Measurements from ENCODE around the gene ITGB5. TPM values are rescaled to one million over a fixed set of nuclear protein-coding genes. Genes with fewer than 3 reads are reported as not detected.

The ITGB5 gene
- total and polyA plus RNA-seq, 2 experiments from 2014 or later: 33.9 to 383 TPM

- no peak overlapping the region for H3K4me3 ChIP-seq
- no peaks in the 10 kb centered on the region; the same call in 1 of the 2 replicates for H3K27me3 ChIP-seq (replicated peaks; ENCODE audit: insufficient read depth)
- 0 out of 2 replicates have a peak, but pooled peaks cover 6% of the 10 kb centered on the region for H3K4me1 ChIP-seq (ENCODE audit: insufficient read depth)
- H3K36me3 ChIP-seq (ENCODE audit: low read depth): no peaks in the 10 kb centered on the region
- TF ChIP-seq EZH2phosphoT487 (IDR thresholded peaks at IDR 0.05; ENCODE audit: insufficient read depth, low read depth) (no peak), EZH2 (IDR thresholded peaks at IDR 0.05; ENCODE audit: insufficient read depth, poor library complexity, severe bottlenecking) (no peak)
- H3K9me3 ChIP-seq (ENCODE audit: low read depth): no peaks in the 10 kb centered on the region
- no peak overlapping the region for H3K27ac ChIP-seq
- no peak overlapping the region for H2AFZ ChIP-seq
- no peaks in the 10 kb centered on the region for H4K20me1 ChIP-seq (ENCODE audit: insufficient read depth)
- 50 to 62% methylated on average over 1 of the region's 1 CpG for WGBS, 2 experiments (ENCODE audit: low coverage in 1 of 2, low lambda C conversion rate in 2 of 2, missing lambda C conversion rate in 2 of 2)
- no peak overlapping the region for H3K4me2 ChIP-seq (ENCODE audit: unreplicated experiment)
- H3K79me2 ChIP-seq (ENCODE audit: insufficient read depth): no peaks in the 10 kb centered on the region
- in situ Hi-C loops (cut with MboI): loop anchor here (5.0 to 25.0 kb wide), 3 partner anchors 142 to 567 kb away; no protein-coding TSS in a partner anchor
- H3F3A ChIP-seq (ENCODE audit: insufficient read depth): no peaks in the 10 kb centered on the region
- no peaks in the 10 kb centered on the region for H3K9me2 ChIP-seq (ENCODE audit: insufficient read depth)
- peak; percentile 37 for DNase-seq
- no peak overlapping the region for H3K9ac ChIP-seq
These were observed 17.0 kb upstream of the ITGB5 start for GRCh38 chr3:124903896-124904834.

GRCh38 chr3:124896824-124897526 lies 9.8 kb upstream of the ITGB5 start:
- Histone ChIP-seq H3K4me3 (no peak overlapping the region), H3K9me2 (ENCODE audit: insufficient read depth) (no peaks in the 10 kb centered on the region), H3K4me2 (ENCODE audit: unreplicated experiment) (no peak overlapping the region), H3K36me3 (ENCODE audit: low read depth) (no peaks in the 10 kb centered on the region), H2AFZ (no peak overlapping the region), H3K4me1 (ENCODE audit: insufficient read depth) (0 out of 2 replicates have a peak, but pooled peaks cover 6% of the 10 kb centered on the region), H3F3A (ENCODE audit: insufficient read depth) (no peaks in the 10 kb centered on the region), H3K27me3 (replicated peaks; ENCODE audit: insufficient read depth) (no peaks in the 10 kb centered on the region), H3K79me2 (ENCODE audit: insufficient read depth) (no peaks in the 10 kb centered on the region), H3K9me3 (ENCODE audit: low read depth) (no peaks in the 10 kb centered on the region), H3K9ac (no peak overlapping the region), H3K27ac (no peak overlapping the region), H4K20me1 (ENCODE audit: insufficient read depth) (no peaks in the 10 kb centered on the region)
- DNase-seq: no peak
- WGBS, 2 experiments (ENCODE audit: low coverage in 1 of 2, low lambda C conversion rate in 2 of 2, missing lambda C conversion rate in 2 of 2): 97 to 100% methylated on average over 1 of the region's 1 CpG
- TF ChIP-seq EZH2 (IDR thresholded peaks at IDR 0.05; ENCODE audit: insufficient read depth, poor library complexity, severe bottlenecking) (no peak), EZH2phosphoT487 (IDR thresholded peaks at IDR 0.05; ENCODE audit: insufficient read depth, low read depth) (no peak)
- in situ Hi-C loops (cut with MboI): no loop called here

- Histone ChIP-seq H3K79me2 (ENCODE audit: insufficient read depth) (no peaks in the 10 kb centered on the region), H4K20me1 (ENCODE audit: insufficient read depth) (no peaks in the 10 kb centered on the region), H3K9ac (no peak overlapping the region), H3F3A (ENCODE audit: insufficient read depth) (no peaks in the 10 kb centered on the region), H3K27me3 (replicated peaks; ENCODE audit: insufficient read depth) (no peaks in the 10 kb centered on the region), H3K9me2 (ENCODE audit: insufficient read depth) (no peaks in the 10 kb centered on the region), H3K4me3 (no peak overlapping the region), H3K36me3 (ENCODE audit: low read depth) (no peaks in the 10 kb centered on the region), H3K4me2 (ENCODE audit: unreplicated experiment) (no peak overlapping the region), H3K9me3 (ENCODE audit: low read depth) (no peaks in the 10 kb centered on the region), H3K27ac (no peak overlapping the region), H2AFZ (no peak overlapping the region), H3K4me1 (ENCODE audit: insufficient read depth) (0 out of 2 replicates have a peak, but pooled peaks cover 1% of the 10 kb centered on the region)
- WGBS, 2 experiments (ENCODE audit: low coverage in 1 of 2, low lambda C conversion rate in 2 of 2, missing lambda C conversion rate in 2 of 2): 66 to 71% methylated on average over 7 of the region's 7 CpGs
- no peak for DNase-seq
- no peak for TF ChIP-seq EZH2 (IDR thresholded peaks at IDR 0.05; ENCODE audit: insufficient read depth, poor library complexity, severe bottlenecking)
- TF ChIP-seq EZH2phosphoT487 (IDR thresholded peaks at IDR 0.05; ENCODE audit: insufficient read depth, low read depth): no peak
- in situ Hi-C loops (cut with MboI): no loop called here
These were observed 8.6 kb upstream of the ITGB5 start for GRCh38 chr3:124895756-124896155.

- no peak overlapping the region for H3K4me2 ChIP-seq (ENCODE audit: unreplicated experiment)
- no peaks in the 10 kb centered on the region for H3K9me2 ChIP-seq (ENCODE audit: insufficient read depth)
- H3K27me3 ChIP-seq (replicated peaks; ENCODE audit: insufficient read depth): no peaks in the 10 kb centered on the region
- in situ Hi-C loops (cut with MboI): no loop called here
- H2AFZ ChIP-seq: no peak overlapping the region
- H4K20me1 ChIP-seq (ENCODE audit: insufficient read depth): no peaks in the 10 kb centered on the region
- H3K36me3 ChIP-seq (ENCODE audit: low read depth): no peaks in the 10 kb centered on the region
- no peaks in the 10 kb centered on the region for H3K9me3 ChIP-seq (ENCODE audit: low read depth)
- no peak overlapping the region for H3K9ac ChIP-seq
- no peaks in the 10 kb centered on the region for H3K4me1 ChIP-seq (ENCODE audit: insufficient read depth)
- no peak for DNase-seq
- no peak overlapping the region for H3K4me3 ChIP-seq
- no peaks in the 10 kb centered on the region for H3K79me2 ChIP-seq (ENCODE audit: insufficient read depth)
- H3F3A ChIP-seq (ENCODE audit: insufficient read depth): peaks cover 7% of the 10 kb centered on the region
- TF ChIP-seq EZH2phosphoT487 (IDR thresholded peaks at IDR 0.05; ENCODE audit: insufficient read depth, low read depth) (no peak), EZH2 (IDR thresholded peaks at IDR 0.05; ENCODE audit: insufficient read depth, poor library complexity, severe bottlenecking) (no peak)
- WGBS, 2 experiments (ENCODE audit: low coverage in 1 of 2, low lambda C conversion rate in 2 of 2, missing lambda C conversion rate in 2 of 2): 64 to 74% methylated on average over 2 of the region's 2 CpGs
- no peak overlapping the region for H3K27ac ChIP-seq
These were observed 6.4 kb upstream of the ITGB5 start for GRCh38 chr3:124893526-124893925.
